HEK293 (cell line): ENCODE results near the gene ZFP36.
A peak's percentile ranks its signal among the peaks of the same experiment; 100 is the strongest.

Source experiments
- BCL11B ChIP-seq: fragments of 450-650 bp; formaldehyde crosslinking; IDR thresholded peaks from 2 replicates; pipeline ENCODE4 v1.5.1; 2016; ENCODE audit warnings: low read depth, missing biosample characterization, missing genetic modification characterization
- GLI2 ChIP-seq: fragments of 450-650 bp; formaldehyde crosslinking; IDR thresholded peaks from 2 replicates; pipeline ENCODE4; 2017; ENCODE audit warnings: missing biosample characterization, missing genetic modification characterization, low read depth, borderline replicate concordance
- OVOL3 ChIP-seq: fragments of 450-650 bp; formaldehyde crosslinking; IDR thresholded peaks from 2 replicates; pipeline ENCODE4 v1.5.1; 2016; ENCODE audit warnings: missing biosample characterization, missing genetic modification characterization
- RBAK ChIP-seq: fragments of 450-650 bp; formaldehyde crosslinking; IDR thresholded peaks from 2 replicates; pipeline ENCODE4 v1.5.1; 2016; ENCODE audit warnings: missing biosample characterization, missing genetic modification characterization
- SCRT1 ChIP-seq: fragments of 450-650 bp; formaldehyde crosslinking; IDR thresholded peaks from 2 replicates; pipeline ENCODE4 v1.5.1; 2016; ENCODE audit warnings: missing biosample characterization, missing genetic modification characterization, borderline replicate concordance
- TCF7L2 ChIP-seq: IDR thresholded peaks from 2 replicates; pipeline ENCODE4 v1.6.1; 2011; ENCODE audit warnings: low read depth, mild to moderate bottlenecking, inconsistent platforms, low read length, moderate library complexity, borderline replicate concordance
- YY2 ChIP-seq: fragments of 450-650 bp; formaldehyde crosslinking; IDR thresholded peaks from 2 replicates; pipeline ENCODE4 v1.5.1; 2016; ENCODE audit warnings: missing biosample characterization, missing genetic modification characterization
- ZBTB1 ChIP-seq: fragments of 450-650 bp; formaldehyde crosslinking; IDR thresholded peaks from 2 replicates; pipeline ENCODE4 v1.5.1; 2016; ENCODE audit warnings: missing biosample characterization, missing genetic modification characterization
- ZBTB21 ChIP-seq: fragments of 450-650 bp; formaldehyde crosslinking; IDR thresholded peaks from 2 replicates; pipeline ENCODE4 v1.5.1; 2017; ENCODE audit warnings: missing biosample characterization, missing genetic modification characterization
- ZBTB49 ChIP-seq: fragments of 450-650 bp; formaldehyde crosslinking; IDR thresholded peaks from 2 replicates; pipeline ENCODE4 v1.5.1; 2016; ENCODE audit warnings: missing biosample characterization, missing genetic modification characterization, low read depth
- ZBTB8A ChIP-seq: fragments of 450-650 bp; formaldehyde crosslinking; IDR thresholded peaks from 2 replicates; pipeline ENCODE4 v1.5.1; 2016; ENCODE audit warnings: missing biosample characterization, missing genetic modification characterization
- ZEB2 ChIP-seq: fragments of 450-650 bp; formaldehyde crosslinking; IDR thresholded peaks from 2 replicates; pipeline ENCODE4 v1.5.1; 2016; ENCODE audit warnings: missing biosample characterization, missing genetic modification characterization
- ZFP37 ChIP-seq: fragments of 450-650 bp; formaldehyde crosslinking; IDR thresholded peaks from 2 replicates; pipeline ENCODE4 v1.5.1; 2016; ENCODE audit warnings: missing biosample characterization, missing genetic modification characterization
- ZFP41 ChIP-seq: fragments of 450-650 bp; formaldehyde crosslinking; IDR thresholded peaks from 2 replicates; pipeline ENCODE4 v1.5.1; 2016; ENCODE audit warnings: missing biosample characterization, missing genetic modification characterization, borderline replicate concordance
- ZIC2 ChIP-seq: fragments of 450-650 bp; formaldehyde crosslinking; IDR thresholded peaks from 2 replicates; pipeline ENCODE4 v1.5.1; 2016; ENCODE audit warnings: missing biosample characterization, missing genetic modification characterization
- ZNF132 ChIP-seq: fragments of 450-650 bp; formaldehyde crosslinking; IDR thresholded peaks from 2 replicates; pipeline ENCODE4 v1.5.1; 2017; ENCODE audit warnings: missing biosample characterization, missing genetic modification characterization, borderline replicate concordance
- ZNF138 ChIP-seq: fragments of 450-650 bp; formaldehyde crosslinking; IDR thresholded peaks from 2 replicates; pipeline ENCODE4 v1.5.1; 2016; ENCODE audit warnings: missing biosample characterization, missing genetic modification characterization, borderline replicate concordance
- ZNF175 ChIP-seq: fragments of 450-650 bp; formaldehyde crosslinking; IDR thresholded peaks from 2 replicates; pipeline ENCODE4 v1.5.1; 2016; ENCODE audit warnings: missing biosample characterization, missing genetic modification characterization
- ZNF214 ChIP-seq: fragments of 450-650 bp; formaldehyde crosslinking; IDR thresholded peaks from 2 replicates; pipeline ENCODE4 v1.5.1; 2017; ENCODE audit warnings: missing biosample characterization, mild to moderate bottlenecking, missing genetic modification characterization, borderline replicate concordance
- ZNF292 ChIP-seq: fragments of 450-650 bp; formaldehyde crosslinking; IDR thresholded peaks from 2 replicates; pipeline ENCODE4 v1.5.1; 2016; ENCODE audit warnings: low read depth, missing biosample characterization, missing genetic modification characterization, borderline replicate concordance
- ZNF335 ChIP-seq: fragments of 450-650 bp; formaldehyde crosslinking; conservative IDR thresholded peaks from 2 replicates; pipeline ENCODE4 v1.5.1; 2016; ENCODE audit warnings: missing biosample characterization, missing genetic modification characterization
- ZNF473 ChIP-seq: fragments of 450-650 bp; formaldehyde crosslinking; IDR thresholded peaks from 2 replicates; pipeline ENCODE4 v1.5.1; 2017; ENCODE audit warnings: missing biosample characterization, missing genetic modification characterization
- ZNF558 ChIP-seq: fragments of 450-650 bp; formaldehyde crosslinking; IDR thresholded peaks from 2 replicates; pipeline ENCODE4 v1.5.1; 2016; ENCODE audit warnings: missing biosample characterization, missing genetic modification characterization
- ZNF561 ChIP-seq: fragments of 450-650 bp; IDR thresholded peaks from 2 replicates; pipeline ENCODE4 v1.5.1; 2018; ENCODE audit warnings: missing biosample characterization, missing genetic modification characterization, borderline replicate concordance
- ZNF571 ChIP-seq: fragments of 450-650 bp; formaldehyde crosslinking; IDR thresholded peaks from 2 replicates; pipeline ENCODE4 v1.5.0; 2017; ENCODE audit warnings: missing biosample characterization, missing genetic modification characterization
- ZNF626 ChIP-seq: fragments of 450-650 bp; sonication (Bioruptor Pico); formaldehyde crosslinking; IDR thresholded peaks from 2 replicates; pipeline ENCODE4 v1.5.1; 2018; ENCODE audit warnings: missing biosample characterization, missing genetic modification characterization, inconsistent platforms
- ZNF747 ChIP-seq: fragments of 450-650 bp; formaldehyde crosslinking; IDR thresholded peaks from 2 replicates; pipeline ENCODE4 v1.5.1; 2016; ENCODE audit warnings: missing biosample characterization, missing genetic modification characterization
- ZNF776 ChIP-seq: fragments of 450-650 bp; formaldehyde crosslinking; IDR thresholded peaks from 2 replicates; pipeline ENCODE4 v1.5.0; 2017; ENCODE audit warnings: missing biosample characterization, missing genetic modification characterization, borderline replicate concordance
- ZSCAN18 ChIP-seq: fragments of 450-650 bp; formaldehyde crosslinking; IDR thresholded peaks from 2 replicates; pipeline ENCODE4 v1.5.1; 2016; ENCODE audit warnings: missing biosample characterization, missing genetic modification characterization
- TF ChIP-seq, protein P1 (sequence below): fragments of 450-650 bp; formaldehyde crosslinking; IDR thresholded peaks from 2 replicates; pipeline ENCODE4 v1.5.1; 2016; ENCODE audit warnings: missing biosample characterization, missing genetic modification characterization
- TF ChIP-seq, protein P2 (sequence below): fragments of 450-650 bp; formaldehyde crosslinking; IDR thresholded peaks from 2 replicates; pipeline ENCODE4 v1.5.1; 2016; ENCODE audit warnings: missing biosample characterization, missing genetic modification characterization

Gene ZFP36

DNA sequence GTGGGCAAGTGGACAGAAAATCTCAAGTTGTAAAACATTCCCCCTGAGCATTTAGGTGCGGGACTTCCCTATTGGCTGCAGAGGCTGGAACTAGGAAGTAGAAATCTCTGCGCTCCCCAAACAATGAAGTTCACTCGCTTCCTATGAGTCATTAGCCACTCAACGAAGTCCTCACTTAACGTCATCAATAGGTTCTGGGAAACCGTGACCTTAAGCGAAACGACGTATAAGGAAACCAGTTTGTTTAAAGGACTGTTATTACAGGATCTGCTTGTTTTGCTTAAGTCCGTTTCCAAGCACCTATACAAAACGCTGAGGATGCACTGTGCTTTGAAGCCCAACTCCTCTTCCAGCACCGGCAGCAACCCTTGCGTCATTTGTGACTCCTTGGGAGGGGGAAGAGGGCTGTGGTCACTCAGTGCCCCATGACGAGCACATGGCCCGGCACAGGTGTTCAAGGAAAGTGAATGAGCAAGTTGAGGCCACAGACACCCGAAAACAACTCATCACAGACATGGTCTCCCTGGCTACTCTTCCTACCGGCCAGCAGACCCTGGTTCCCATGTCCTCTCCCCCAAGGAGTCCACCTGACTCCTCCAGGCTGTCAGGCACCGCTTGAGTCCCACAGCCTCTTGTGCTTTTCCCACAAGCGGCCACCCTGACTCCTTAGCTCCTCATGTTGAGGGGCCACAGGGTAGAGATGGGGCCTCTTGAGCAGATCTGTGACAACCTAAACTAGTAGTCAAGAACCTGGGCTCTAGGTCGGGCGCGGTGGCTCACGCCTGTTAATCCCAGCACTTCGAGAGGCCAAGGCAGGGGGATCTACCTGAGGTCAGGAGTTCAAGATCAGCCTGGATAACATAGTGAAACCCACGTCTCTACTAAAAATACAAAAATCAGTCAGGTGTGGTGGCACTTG is 24.3 kb downstream of the ZFP36 start (continued):
- TF ChIP-seq, protein P1, sequence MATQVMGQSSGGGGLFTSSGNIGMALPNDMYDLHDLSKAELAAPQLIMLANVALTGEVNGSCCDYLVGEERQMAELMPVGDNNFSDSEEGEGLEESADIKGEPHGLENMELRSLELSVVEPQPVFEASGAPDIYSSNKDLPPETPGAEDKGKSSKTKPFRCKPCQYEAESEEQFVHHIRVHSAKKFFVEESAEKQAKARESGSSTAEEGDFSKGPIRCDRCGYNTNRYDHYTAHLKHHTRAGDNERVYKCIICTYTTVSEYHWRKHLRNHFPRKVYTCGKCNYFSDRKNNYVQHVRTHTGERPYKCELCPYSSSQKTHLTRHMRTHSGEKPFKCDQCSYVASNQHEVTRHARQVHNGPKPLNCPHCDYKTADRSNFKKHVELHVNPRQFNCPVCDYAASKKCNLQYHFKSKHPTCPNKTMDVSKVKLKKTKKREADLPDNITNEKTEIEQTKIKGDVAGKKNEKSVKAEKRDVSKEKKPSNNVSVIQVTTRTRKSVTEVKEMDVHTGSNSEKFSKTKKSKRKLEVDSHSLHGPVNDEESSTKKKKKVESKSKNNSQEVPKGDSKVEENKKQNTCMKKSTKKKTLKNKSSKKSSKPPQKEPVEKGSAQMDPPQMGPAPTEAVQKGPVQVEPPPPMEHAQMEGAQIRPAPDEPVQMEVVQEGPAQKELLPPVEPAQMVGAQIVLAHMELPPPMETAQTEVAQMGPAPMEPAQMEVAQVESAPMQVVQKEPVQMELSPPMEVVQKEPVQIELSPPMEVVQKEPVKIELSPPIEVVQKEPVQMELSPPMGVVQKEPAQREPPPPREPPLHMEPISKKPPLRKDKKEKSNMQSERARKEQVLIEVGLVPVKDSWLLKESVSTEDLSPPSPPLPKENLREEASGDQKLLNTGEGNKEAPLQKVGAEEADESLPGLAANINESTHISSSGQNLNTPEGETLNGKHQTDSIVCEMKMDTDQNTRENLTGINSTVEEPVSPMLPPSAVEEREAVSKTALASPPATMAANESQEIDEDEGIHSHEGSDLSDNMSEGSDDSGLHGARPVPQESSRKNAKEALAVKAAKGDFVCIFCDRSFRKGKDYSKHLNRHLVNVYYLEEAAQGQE = no peak
- no peak for TF ChIP-seq ZNF747 (tag by site-specific recombination)
- no peak for TF ChIP-seq ZNF473 (tag by site-specific recombination)
- no peak for TF ChIP-seq OVOL3 (tag by site-specific recombination)
- TF ChIP-seq ZBTB49 (tag by site-specific recombination) = no peak
- TF ChIP-seq ZSCAN18 (tag by site-specific recombination) = no peak
- TF ChIP-seq YY2 (tag by site-specific recombination) = no peak
- TF ChIP-seq ZNF558 (tag by site-specific recombination) = peak; percentile 63; the same call in 1 of the 2 replicates
- TF ChIP-seq ZNF335 (tag by site-specific recombination) = peak; percentile 36
- TF ChIP-seq GLI2 (tag by site-specific recombination) = no peak
- TF ChIP-seq ZBTB21 (tag by site-specific recombination) = peak; percentile 97
- TF ChIP-seq ZNF132 (tag by site-specific recombination) = no peak
- no peak for TF ChIP-seq ZNF292
- TF ChIP-seq ZBTB1 (tag by site-specific recombination) = no peak
- TF ChIP-seq, protein P2, sequence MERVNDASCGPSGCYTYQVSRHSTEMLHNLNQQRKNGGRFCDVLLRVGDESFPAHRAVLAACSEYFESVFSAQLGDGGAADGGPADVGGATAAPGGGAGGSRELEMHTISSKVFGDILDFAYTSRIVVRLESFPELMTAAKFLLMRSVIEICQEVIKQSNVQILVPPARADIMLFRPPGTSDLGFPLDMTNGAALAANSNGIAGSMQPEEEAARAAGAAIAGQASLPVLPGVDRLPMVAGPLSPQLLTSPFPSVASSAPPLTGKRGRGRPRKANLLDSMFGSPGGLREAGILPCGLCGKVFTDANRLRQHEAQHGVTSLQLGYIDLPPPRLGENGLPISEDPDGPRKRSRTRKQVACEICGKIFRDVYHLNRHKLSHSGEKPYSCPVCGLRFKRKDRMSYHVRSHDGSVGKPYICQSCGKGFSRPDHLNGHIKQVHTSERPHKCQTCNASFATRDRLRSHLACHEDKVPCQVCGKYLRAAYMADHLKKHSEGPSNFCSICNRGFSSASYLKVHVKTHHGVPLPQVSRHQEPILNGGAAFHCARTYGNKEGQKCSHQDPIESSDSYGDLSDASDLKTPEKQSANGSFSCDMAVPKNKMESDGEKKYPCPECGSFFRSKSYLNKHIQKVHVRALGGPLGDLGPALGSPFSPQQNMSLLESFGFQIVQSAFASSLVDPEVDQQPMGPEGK (tag by site-specific recombination) = peak; percentile 55
- TF ChIP-seq ZFP37 = peak; percentile 97
- no peak for TF ChIP-seq ZNF138 (tag by site-specific recombination)
- TF ChIP-seq RBAK (tag by site-specific recombination) = no peak
- no peak for TF ChIP-seq ZNF571 (tag by site-specific recombination)
- no peak for TF ChIP-seq TCF7L2
- no peak for TF ChIP-seq ZNF626
- TF ChIP-seq ZBTB8A (tag by site-specific recombination) = peak; percentile 29; the same call in 1 of the 2 replicates
- TF ChIP-seq BCL11B (tag by site-specific recombination) = no peak
- TF ChIP-seq ZNF175 (tag by site-specific recombination) = no peak
- no peak for TF ChIP-seq SCRT1 (tag by site-specific recombination)
- no peak for TF ChIP-seq ZNF776
- no peak for TF ChIP-seq ZNF214 (tag by site-specific recombination)
- peak; percentile 87 for TF ChIP-seq ZEB2 (tag by site-specific recombination)
- no peak for TF ChIP-seq ZNF561 (tag by site-specific recombination)
- no peak for TF ChIP-seq ZIC2 (tag by site-specific recombination)
- TF ChIP-seq ZFP41 (tag by site-specific recombination) = no peak
